ENCODE data around the gene SP2. TPM values are rescaled to one million over a fixed set of nuclear protein-coding genes. Genes with fewer than 3 reads are reported as not detected.
A peak's percentile ranks its signal among the peaks of the same experiment; 100 is the strongest.

The SP2 gene
- total and polyA plus RNA-seq, 2 of the 8 experiments (the other 6 are each of a cell fraction or from before 2014, with no cell fraction given) = 5.6 to 13.8 TPM

GRCh38 chr17:47872019-47872650 lies 23.9 kb upstream of the SP2 start:
- Histone ChIP-seq H3K4me2 (ENCODE audit: insufficient read depth in 1 of 2, low read depth in 2 of 2, low read length in 2 of 2) (peak overlapping the region; percentile 88 to 90), H3K18ac (ENCODE audit: extremely low read depth, low read length) (peak overlapping the region; percentile 71; the same call in 1 of the 2 replicates), H2BK120ac (replicated peaks; ENCODE audit: low read depth, low read length) (no peak overlapping the region), H4K5ac (ENCODE audit: insufficient read length, low read depth, low read length) (no peak overlapping the region), H3K23ac (ENCODE audit: insufficient read length) (no peak overlapping the region), H3K79me2 (ENCODE audit: control insufficient read depth in 1 of 2, insufficient read depth in 2 of 2, low read length in 2 of 2) (no peaks in the 10 kb centered on the region), H3K27me3 (replicated peaks in 1 of 4; ENCODE audit: control insufficient read depth in 3 of 4, extremely low read depth in 1 of 4, insufficient read depth in 3 of 4, low read length in 3 of 4) (peaks cover 3 to 25% (median 17%) of the 10 kb centered on the region in 4 experiments; a peak in 5 of 7 replicates), H3K9ac (replicated peaks in 1 of 4; ENCODE audit: extremely low read depth in 1 of 4, low read depth in 3 of 4, low read length in 3 of 4) (no peak overlapping the region), H3K14ac (ENCODE audit: insufficient read length) (no peak overlapping the region), H3K23me2 (ENCODE audit: low read depth, low read length) (peaks cover 4% of the 10 kb centered on the region; the same call in 1 of the 2 replicates), H3K4me3 (ENCODE audit: extremely low read depth in 1 of 4, insufficient read depth in 2 of 4, low read depth in 3 of 4, low read length in 4 of 4) (peak overlapping the region; percentile 34 to 57 (median 47)), H3K4ac (replicated peaks; ENCODE audit: insufficient read length, low read depth, low read length) (no peak overlapping the region), H4K91ac (replicated peaks; ENCODE audit: insufficient read length, low read length) (no peak overlapping the region), H4K20me1 (replicated peaks in 1 of 2; ENCODE audit: control insufficient read depth in 1 of 2, insufficient read depth in 2 of 2, low read length in 2 of 2) (no peaks in the 10 kb centered on the region), H2BK20ac (ENCODE audit: low read length) (no peak overlapping the region), H3K27ac (ENCODE audit: low read depth, low read length) (no peak overlapping the region), H3K56ac (replicated peaks; ENCODE audit: insufficient read length, low read depth, low read length) (no peak overlapping the region), H3K79me1 (ENCODE audit: low read depth, low read length) (no peaks in the 10 kb centered on the region), H2BK5ac (ENCODE audit: low read depth, low read length) (no peak overlapping the region), H2BK15ac (ENCODE audit: low read length) (no peak overlapping the region), H3K36me3 (ENCODE audit: control insufficient read depth in 2 of 4, insufficient read depth in 4 of 4, low read length in 3 of 4) (no peaks in the 10 kb centered on the region), H4K8ac (ENCODE audit: extremely low read depth, insufficient read depth, low read length) (no peak overlapping the region; the same call in 1 of the 2 replicates), H2AFZ (ENCODE audit: low read length) (peak overlapping the region; percentile 36; the same call in 1 of the 2 replicates), H3K9me3 (ENCODE audit: insufficient read depth in 2 of 2, low read depth in 1 of 2, low read length in 1 of 2) (no peaks in the 10 kb centered on the region), H2BK12ac (ENCODE audit: low read depth, low read length) (0 out of 2 replicates have a peak overlapping the region, but pooled peaks have one; percentile 27), H2AK5ac (ENCODE audit: low read depth, low read length) (0 out of 2 replicates have a peak overlapping the region, but pooled peaks have one; percentile 39), H3K4me1 (replicated peaks in 1 of 4; ENCODE audit: control insufficient read depth in 3 of 4, insufficient read depth in 4 of 4, low read length in 3 of 4) (peaks cover 21 to 44% (median 27%) of the 10 kb centered on the region in 4 experiments)
- ChIA-PET CTCF (ENCODE audit: partially characterized antibody) (interaction anchor here (0.7 to 10.7 kb wide), 8 partner anchors 12 to 75 kb away, joined by 3 to 257 read pairs (median 5); partner anchors contain the start of genes SCRN2, SP2 and SP6), POLR2A (ENCODE audit: partially characterized antibody) (interaction anchor here (0.7 to 3.6 kb wide), 12 partner anchors 10 to 275 kb away, joined by 3 to 17 read pairs (median 6); partner anchors contain the start of genes SP2 and SP6)
- no peak for FAIRE-seq
- 14% methylated on average over 21 of the region's 29 CpGs; no CpG with 5 or more reads in 1 of the 2 experiments for WGBS, 2 experiments (ENCODE audit: extremely low coverage in 1 of 2, insufficient coverage in 1 of 2, insufficient read length in 1 of 2, insufficient replicate concordance in 2 of 2, low coverage in 1 of 2, low lambda C conversion rate in 2 of 2, missing lambda C conversion rate in 1 of 2)
- no peak for DNase-seq (ENCODE audit: low read depth in 1 of 2, low spot score in 2 of 2)
- TF ChIP-seq CTBP2 (IDR thresholded peaks at IDR 0.05; ENCODE audit: borderline replicate concordance, insufficient read depth, insufficient read length, low read length) (no peak), CBX5 (IDR thresholded peaks at IDR 0.05; ENCODE audit: low read depth, low read length) (no peak), RNF2 (IDR thresholded peaks at IDR 0.05; ENCODE audit: borderline replicate concordance, low read depth, low read length, missing control alignments, poor library complexity, severe bottlenecking) (no peak), SAP30 (IDR thresholded peaks at IDR 0.05; ENCODE audit: insufficient read depth, insufficient replicate concordance, low read length) (no peak), ASH2L (IDR thresholded peaks at IDR 0.05; ENCODE audit: low read length) (peak; percentile 36), KDM5A (IDR thresholded peaks at IDR 0.05; ENCODE audit: low read length) (no peak), ZNF274 (IDR thresholded peaks at IDR 0.05; ENCODE audit: borderline replicate concordance, extremely low read depth, low read length) (no peak), RAD21 (IDR thresholded peaks at IDR 0.05 in 1 of 2, conservative IDR thresholded peaks at IDR 0.05 in 1 of 2; ENCODE audit: low read depth in 2 of 2, low read length in 2 of 2) (no peak), SIRT6 (IDR thresholded peaks at IDR 0.05; ENCODE audit: low read length) (no peak), PHF8 (conservative IDR thresholded peaks at IDR 0.05; ENCODE audit: low read depth, low read length) (no peak), TBP (IDR thresholded peaks at IDR 0.05; ENCODE audit: low read depth, low read length) (peak; percentile 20; the same call in 1 of the 2 replicates)
